ENCODE results near the gene HAUS3.
"Not testable (repeated sequence)": the region's sequence is repeated elsewhere in the genome, so short reads cannot be mapped to it uniquely, and the experiment has no call there.

The HAUS3 gene

GRCh38 chr4:2220016-2220630 lies 21.8 kb downstream of the HAUS3 start:
- DNase-seq (ENCODE audit: low read depth) = peak; percentile 72

DNA sequence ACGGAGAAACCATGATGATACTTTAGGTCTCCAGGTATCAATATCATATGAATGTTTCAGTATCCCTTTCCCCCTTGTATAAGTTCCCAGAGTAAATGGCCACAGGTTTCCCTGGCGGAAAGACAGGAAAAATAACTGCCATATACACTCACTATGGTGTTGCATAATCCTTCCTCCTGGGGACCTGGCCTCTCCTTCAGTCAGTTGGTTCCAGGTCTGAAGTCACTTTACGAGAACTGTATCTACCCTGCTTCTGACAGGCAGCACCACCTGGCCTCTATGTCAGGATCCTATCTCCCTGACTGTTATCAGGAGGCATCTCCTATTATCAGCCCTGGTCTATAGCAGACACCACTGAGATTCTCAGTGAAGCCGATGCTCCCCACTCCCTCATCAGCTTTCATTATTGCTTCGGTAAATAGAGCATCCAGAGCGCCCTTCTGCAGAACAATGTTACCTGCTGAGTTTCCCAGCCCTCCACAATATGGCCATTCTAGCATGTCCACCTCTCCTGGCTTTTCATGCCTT lies 22.6 kb downstream of the HAUS3 start:
- DNase-seq (ENCODE audit: low read depth) = no peak

GRCh38 chr4:2218436-2218835 lies 23.5 kb downstream of the HAUS3 start:
- no peak for DNase-seq (ENCODE audit: low read depth)

GRCh38 chr4:2217726-2218125 lies 24.2 kb downstream of the HAUS3 start:
- DNase-seq (ENCODE audit: low read depth) = no peak

DNA sequence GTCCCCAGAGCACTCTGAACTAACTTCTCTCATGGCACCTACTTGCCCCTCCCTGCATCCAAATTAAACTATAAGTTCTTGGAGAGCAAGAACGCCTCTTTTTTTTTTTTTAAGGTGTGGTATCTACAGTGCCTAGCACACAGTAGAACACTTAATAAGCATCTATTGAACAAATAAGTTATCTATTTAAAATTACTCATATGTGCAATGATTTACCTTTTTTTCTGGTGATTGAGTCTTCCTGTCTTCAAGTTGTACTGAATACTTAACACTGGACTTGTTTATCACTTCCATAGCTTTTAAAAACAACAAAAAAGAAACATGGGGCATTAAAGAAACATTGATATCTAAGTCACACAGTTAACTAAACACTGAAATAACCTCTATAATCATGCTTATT lies 29.1 kb downstream of the HAUS3 start:
- no peak for DNase-seq (ENCODE audit: low read depth)

- DNase-seq (ENCODE audit: low read depth) = not testable (repeated sequence)
Measured at GRCh38 chr4:2202789-2203188, 39.1 kb downstream of the HAUS3 start.

DNA sequence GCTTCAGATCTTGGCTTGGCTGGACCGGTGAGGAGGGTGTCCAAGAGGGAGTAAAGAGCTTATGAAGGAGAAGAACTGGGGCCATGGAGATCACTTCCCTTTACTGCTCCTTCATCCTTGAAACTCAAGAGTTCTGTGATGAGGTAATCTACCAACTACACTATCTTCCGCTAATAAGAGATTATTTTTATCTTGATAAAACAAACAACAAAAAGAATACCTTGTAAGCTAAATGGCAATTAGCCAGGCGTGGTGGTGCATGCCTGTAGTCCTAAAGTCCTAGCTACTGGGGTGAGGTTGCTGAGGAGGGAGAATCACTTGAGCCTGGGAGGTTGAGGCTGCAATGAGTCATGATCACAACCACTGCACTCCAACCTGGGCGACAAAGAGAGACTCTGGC lies 47.4 kb downstream of the HAUS3 start:
- DNase-seq (ENCODE audit: low read depth) = no peak

GRCh38 chr4:2193326-2193725 lies 48.6 kb downstream of the HAUS3 start:
- DNase-seq (ENCODE audit: low read depth) = no peak

DNA sequence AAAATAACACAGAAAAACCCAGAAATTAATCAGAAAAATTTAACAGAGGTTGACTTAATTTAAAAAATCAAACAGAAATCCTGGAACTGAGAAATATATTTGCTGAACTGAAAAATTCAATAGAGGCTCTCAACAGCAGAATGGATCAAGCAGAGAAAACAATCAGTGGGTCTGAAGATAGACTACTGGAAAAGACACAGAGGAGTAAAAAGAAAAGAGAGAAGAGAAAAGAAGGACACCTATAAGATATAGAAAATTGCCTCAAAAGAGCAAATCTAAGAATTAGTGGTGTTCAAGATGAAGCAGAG lies 55.1 kb downstream of the HAUS3 start:
- DNase-seq (ENCODE audit: low read depth) = no peak

- DNase-seq (ENCODE audit: low read depth) = no peak
Measured at GRCh38 chr4:2186133-2186864, 55.6 kb downstream of the HAUS3 start.

- DNase-seq (ENCODE audit: low read depth) = no peak
Measured at GRCh38 chr4:2183394-2183793, 58.5 kb downstream of the HAUS3 start.

DNA sequence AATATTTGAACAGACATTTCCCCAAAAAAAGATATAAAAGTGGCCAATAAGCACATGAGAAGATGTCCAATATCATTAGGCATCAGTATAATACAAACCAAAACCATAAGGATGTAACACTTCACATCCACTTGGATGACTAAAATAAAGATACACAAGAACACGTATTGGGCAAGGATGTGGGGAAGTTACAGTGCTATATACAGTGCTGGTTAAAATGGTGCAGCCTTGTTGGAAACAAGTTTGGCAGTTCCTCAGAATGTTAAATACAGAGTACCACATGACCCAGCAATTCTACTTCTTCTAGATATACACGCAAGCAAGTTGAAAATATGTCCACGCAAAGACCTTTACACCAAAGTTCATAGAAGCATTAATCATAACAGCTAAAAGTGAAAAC lies 58.9 kb downstream of the HAUS3 start:
- DNase-seq (ENCODE audit: low read depth) = no peak

DNA sequence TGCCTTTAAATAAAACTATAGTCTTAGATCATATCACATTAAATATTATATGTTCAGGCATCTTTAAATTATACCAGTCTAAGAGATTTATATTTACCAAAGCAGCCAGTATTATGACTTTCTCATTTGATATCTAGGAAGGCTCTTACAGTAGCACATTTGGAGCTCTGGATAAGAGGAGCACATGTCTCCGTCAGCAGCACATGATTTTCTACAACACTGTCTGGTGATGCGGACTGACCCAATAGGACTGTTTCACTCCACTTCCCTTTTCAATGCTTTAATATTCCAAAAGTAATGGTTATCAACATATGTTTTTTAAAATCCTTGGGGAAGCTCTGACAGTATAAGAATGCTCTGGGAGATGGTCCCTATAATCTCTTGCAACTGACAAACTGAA lies 61.5 kb downstream of the HAUS3 start:
- no peak for DNase-seq (ENCODE audit: low read depth)

GRCh38 chr4:2179717-2180116 lies 62.2 kb downstream of the HAUS3 start:
- DNase-seq (ENCODE audit: low read depth) = no peak

DNA sequence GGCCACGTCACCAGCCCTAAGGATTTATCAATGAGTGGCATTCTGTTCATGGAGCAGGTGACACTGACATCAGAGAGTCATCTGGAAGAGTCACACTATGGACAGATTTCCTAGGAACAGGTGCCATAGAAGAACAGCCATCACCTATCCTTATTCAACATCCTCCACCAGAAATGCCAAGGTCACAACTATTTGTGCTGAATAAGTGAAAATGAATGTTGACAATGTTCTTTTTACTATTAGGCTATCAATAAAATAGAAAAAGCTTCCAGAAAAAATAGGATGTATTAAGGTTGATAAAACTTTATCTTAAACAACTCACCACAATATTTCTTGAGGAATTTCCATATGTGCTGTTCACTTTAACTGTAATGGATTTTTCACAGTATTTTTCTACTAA lies 62.9 kb downstream of the HAUS3 start:
- DNase-seq (ENCODE audit: low read depth) = no peak
